K562 treated with DMSO at 1 percent for 4 hours (cell line): Measurements from ENCODE around the gene MAP1A. TPM values are rescaled to one million over a fixed set of nuclear protein-coding genes. Genes with fewer than 3 reads are reported as not detected.

Experiments
- total RNA-seq: library from RNA; unstranded; fragments of 300-600 nt; gene quantifications from 2 replicates; pipeline ENCODE4 v1.2.3, GENCODE V29; 2022; ENCODE audit not compliant: insufficient read depth

The MAP1A gene
- 6.3 and 11.4 TPM in 2 replicates for total RNA-seq

GRCh38 chr15:43517354-43518196, at the start of gene MAP1A:
TSS of gene MAP1A (plus strand) at chr15:43517608. CDS start at chr15:43521474, 3,866 bp downstream.

GRCh38 chr15:43492673-43493601, 24.5 kb upstream of the MAP1A start, which contains the start of gene TP53BP1:
TSS of gene TP53BP1 (minus strand) at chr15:43493156. CDS start at chr15:43493043, 113 bp downstream.

Other genes starting within 250 kb of the MAP1A start
- gene TGM7, start 215.4 kb upstream of the MAP1A start, total RNA-seq: not detected in 2 replicates
- 1.7 and 1.9 TPM in 2 replicates for gene LCMT2, start 187.0 kb upstream of the MAP1A start, total RNA-seq
- gene ZSCAN29, start 146.6 kb upstream of the MAP1A start, total RNA-seq: 15.7 and 22.4 TPM in 2 replicates
- gene TUBGCP4, start 146.5 kb upstream of the MAP1A start, total RNA-seq: 13.6 and 21.5 TPM in 2 replicates
- 13.8 and 17.8 TPM in 2 replicates for gene TP53BP1, start 24.5 kb upstream of the MAP1A start, total RNA-seq
- 15.9 and 18.6 TPM in 2 replicates for gene PPIP5K1, start 72.6 kb downstream of the MAP1A start, total RNA-seq
- 3.8 and 7.2 TPM in 2 replicates for gene CKMT1B, start 76.4 kb downstream of the MAP1A start, total RNA-seq
- not detected in 2 replicates for gene STRC, start 101.2 kb downstream of the MAP1A start, total RNA-seq
- 1.5 TPM in 1 of 2 replicates, not detected in the other for gene CATSPER2, start 131.2 kb downstream of the MAP1A start, total RNA-seq
- gene CKMT1A, start 176.3 kb downstream of the MAP1A start, total RNA-seq: 0.91 TPM in 1 of 2 replicates, not detected in the other
- gene PDIA3, start 228.8 kb downstream of the MAP1A start, total RNA-seq: 152 and 176 TPM in 2 replicates